Hematopoietic multipotent progenitor cell treated with erythropoietin and hydrocortisone succinate and interleukin-3 and kit ligand, for 17 days (in vitro differentiated cells): ENCODE data around the gene CDC42BPB.
A peak's percentile ranks its signal among the peaks of the same experiment; 100 is the strongest.

ENCODE experiments used
- DNase-seq: peaks from one replicate; pipeline ENCODE4 v3.0.0-alpha.2; 2015; ENCODE audit warnings: low spot score

CDC42BPB gene, protein sequence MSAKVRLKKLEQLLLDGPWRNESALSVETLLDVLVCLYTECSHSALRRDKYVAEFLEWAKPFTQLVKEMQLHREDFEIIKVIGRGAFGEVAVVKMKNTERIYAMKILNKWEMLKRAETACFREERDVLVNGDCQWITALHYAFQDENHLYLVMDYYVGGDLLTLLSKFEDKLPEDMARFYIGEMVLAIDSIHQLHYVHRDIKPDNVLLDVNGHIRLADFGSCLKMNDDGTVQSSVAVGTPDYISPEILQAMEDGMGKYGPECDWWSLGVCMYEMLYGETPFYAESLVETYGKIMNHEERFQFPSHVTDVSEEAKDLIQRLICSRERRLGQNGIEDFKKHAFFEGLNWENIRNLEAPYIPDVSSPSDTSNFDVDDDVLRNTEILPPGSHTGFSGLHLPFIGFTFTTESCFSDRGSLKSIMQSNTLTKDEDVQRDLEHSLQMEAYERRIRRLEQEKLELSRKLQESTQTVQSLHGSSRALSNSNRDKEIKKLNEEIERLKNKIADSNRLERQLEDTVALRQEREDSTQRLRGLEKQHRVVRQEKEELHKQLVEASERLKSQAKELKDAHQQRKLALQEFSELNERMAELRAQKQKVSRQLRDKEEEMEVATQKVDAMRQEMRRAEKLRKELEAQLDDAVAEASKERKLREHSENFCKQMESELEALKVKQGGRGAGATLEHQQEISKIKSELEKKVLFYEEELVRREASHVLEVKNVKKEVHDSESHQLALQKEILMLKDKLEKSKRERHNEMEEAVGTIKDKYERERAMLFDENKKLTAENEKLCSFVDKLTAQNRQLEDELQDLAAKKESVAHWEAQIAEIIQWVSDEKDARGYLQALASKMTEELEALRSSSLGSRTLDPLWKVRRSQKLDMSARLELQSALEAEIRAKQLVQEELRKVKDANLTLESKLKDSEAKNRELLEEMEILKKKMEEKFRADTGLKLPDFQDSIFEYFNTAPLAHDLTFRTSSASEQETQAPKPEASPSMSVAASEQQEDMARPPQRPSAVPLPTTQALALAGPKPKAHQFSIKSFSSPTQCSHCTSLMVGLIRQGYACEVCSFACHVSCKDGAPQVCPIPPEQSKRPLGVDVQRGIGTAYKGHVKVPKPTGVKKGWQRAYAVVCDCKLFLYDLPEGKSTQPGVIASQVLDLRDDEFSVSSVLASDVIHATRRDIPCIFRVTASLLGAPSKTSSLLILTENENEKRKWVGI (N-terminal part only)

GRCh38 chr14:103057372-103058163, at the start of gene CDC42BPB:
TSS of gene CDC42BPB (minus strand) at chr14:103057549. CDS start at chr14:103057173, 376 bp downstream.
- DNase-seq: peak; percentile 30

DNA sequence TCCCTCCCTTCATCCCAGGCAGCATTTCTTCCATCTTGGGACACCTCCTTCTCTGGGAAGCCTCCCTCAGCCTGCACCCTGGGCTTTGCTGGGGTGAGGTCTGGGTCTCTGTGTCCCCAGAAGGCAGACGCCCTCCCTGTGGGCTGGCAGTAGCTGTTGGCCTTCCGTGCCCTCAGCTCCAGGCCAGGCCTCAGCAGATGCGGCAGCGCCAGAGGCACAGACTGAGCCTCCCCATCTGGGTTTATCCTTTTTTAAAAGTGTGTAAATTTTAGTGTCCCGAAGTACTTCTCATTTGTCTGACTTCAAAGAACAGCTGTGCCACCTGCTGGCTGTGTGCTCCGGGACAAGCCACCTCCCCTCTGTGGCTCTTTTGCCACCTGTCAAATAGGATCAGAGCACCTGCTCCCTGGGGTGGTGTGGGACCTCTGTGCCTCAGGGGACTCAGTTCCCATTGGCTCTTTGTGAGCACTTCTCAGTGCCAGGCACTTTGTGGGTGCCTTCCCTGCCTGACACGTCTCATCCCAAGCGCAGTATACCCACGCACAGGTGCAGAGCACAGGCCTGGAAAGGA, 48.3 kb upstream of the CDC42BPB start:
- DNase-seq: peak; percentile 10

GRCh38 chr14:103104654-103105452, 47.5 kb upstream of the CDC42BPB start:
- DNase-seq: peak; percentile 69

DNA sequence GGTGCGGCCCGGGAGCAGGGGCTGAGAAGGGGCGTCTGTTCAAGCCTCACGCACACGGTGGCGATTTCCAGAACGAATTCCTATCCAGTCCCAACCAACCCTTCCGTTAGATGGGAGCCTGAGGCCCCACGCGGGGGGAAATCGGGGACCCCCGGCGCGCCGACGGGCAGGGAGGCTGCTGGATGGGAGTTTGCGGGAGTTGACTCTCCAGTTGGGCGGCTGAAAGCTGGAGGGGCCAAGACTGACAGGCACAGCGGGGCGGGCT, 47.0 kb upstream of the CDC42BPB start:
- no peak for DNase-seq

DNA sequence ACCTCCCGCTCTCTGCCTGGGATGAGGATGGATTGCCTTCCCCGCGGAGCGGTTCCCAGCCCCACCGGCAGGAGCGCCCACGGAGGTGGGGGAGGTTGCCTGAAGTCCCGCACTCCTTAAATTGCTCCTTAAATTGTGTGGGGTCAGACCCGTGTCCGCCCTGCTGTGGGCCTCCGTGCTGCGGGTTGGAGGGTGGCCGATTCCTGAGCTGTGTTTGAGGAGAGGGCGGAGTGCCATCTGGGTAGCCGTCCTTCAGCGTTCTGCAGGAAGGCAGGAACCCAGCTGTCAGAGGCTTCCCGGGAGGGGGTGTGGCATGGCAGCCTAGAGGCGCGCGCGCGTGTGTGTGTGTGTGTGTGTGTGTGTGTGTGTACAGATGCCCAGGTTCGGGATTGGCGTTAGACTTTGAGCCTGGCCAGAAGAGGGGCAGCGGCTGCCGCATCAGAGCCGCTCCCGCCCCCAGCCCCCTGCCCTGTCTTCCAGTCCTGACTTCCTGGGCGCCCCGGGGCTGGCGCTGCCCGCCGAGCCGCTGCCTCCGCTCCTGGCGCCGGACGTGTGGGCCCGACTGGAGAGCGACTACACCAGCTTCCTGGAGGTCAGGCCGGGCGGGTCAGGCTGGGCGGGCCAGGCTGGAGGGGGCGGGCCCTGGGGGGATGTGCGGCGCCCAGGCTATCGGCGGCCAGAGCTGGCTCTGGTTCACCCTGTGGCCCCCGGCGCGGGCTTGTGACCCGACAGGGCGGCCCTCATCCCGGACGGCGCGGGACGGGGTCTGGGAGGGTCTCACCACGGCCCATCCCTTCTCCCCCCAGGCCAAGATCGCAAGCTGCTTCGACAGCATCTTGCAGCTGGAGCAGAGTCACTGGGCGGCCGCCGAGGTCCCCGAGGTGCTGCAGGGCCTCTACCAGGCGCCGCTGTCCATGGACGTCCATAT, 46.4 kb upstream of the CDC42BPB start:
- no peak for DNase-seq

DNA sequence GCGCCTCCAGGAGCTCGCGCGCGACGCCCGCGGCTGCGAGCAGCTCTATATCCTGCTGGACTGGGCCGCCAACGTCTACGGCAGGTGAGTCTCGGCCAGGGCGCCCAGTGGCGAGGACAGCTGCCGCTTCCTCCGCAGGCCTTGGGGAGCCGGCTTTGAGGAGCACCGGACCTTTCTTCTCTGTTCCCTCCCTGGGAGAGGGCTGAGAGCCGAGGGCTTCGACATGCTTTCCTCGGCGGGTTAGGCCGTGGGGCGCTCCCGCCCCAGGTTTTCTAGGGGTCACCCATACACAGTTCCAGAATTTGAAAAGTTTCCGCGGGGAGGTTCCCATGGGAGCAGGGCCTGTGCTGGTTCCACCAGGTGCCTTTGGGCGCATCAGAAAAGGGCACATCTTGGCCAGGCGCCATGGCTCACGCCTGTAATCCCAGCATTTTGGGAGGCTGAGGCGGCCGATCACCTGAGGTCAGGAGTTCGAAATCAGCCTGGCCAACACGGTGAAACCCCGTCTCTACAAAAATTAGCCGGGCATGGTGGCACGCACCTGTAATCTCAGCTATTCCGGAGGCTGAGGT, 45.4 kb upstream of the CDC42BPB start:
- DNase-seq: no peak

GRCh38 chr14:103101963-103102688, 44.8 kb upstream of the CDC42BPB start:
- DNase-seq: no peak

GRCh38 chr14:103101257-103101962, 44.1 kb upstream of the CDC42BPB start:
- DNase-seq: no peak

- DNase-seq: no peak
These were observed 43.2 kb upstream of the CDC42BPB start for GRCh38 chr14:103100281-103101121.

DNA sequence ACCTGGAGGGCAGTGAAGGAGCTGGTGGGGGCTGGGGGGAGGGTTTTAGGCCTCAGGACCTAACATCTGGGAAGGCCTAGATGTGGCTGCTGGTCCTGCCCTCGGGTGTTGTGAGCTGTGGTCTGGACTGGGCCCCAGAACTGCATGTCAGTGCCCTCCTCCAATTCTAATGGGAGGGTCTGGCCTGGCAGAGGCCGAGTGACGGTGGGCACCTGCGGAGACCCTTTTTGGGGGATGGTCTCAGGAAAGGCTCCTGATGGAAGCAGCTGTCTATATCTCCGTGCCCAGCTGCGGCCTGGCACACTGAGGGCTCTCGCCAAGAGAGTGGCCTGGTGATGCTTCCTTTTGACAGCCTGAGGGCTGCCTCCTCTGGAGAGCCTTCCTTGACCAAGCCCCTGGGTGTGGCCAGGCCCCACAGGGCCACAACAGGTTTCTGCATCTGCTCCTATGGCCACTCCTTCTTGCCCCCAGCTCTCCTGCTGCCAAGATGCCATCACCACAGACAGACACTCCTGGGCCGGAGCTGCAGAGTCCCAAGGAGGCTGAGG, 42.5 kb upstream of the CDC42BPB start:
- DNase-seq: no peak

DNA sequence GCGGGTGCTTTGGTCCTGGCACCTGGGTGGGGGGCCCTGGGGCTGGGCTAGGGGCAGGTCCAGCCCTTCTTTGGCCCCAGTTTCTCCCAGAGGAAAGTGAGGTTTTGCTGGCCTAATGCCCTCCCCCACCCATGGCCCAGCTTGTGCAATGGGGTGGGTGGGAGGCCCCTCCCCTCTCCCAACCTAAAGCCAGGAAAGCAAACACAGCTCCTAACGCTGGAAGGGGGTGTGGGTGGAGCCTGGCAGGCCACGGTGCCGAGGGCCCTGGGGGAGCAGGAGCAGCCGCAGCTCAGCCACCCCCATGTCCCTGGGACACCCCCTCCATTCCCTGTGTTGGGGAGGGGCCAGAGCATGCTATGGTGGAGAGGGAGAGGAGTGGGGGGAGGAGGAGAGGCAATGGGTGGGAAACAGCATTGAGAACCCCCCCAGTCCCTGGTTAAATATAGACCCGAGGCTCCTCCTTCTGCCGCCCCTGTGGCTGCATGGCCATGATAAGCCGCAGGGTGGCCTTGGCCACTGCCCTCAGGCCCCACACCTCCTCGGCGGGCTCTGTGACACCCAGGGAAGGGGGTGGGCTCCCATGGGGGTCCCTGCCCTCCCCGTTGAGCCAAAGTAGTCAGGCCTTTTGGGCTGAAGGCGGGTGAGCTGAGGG, 41.9 kb upstream of the CDC42BPB start:
- DNase-seq: no peak

- no peak for DNase-seq
These were observed 40.9 kb upstream of the CDC42BPB start for GRCh38 chr14:103097994-103098957.

GRCh38 chr14:103097244-103097993, 40.1 kb upstream of the CDC42BPB start:
- no peak for DNase-seq

DNA sequence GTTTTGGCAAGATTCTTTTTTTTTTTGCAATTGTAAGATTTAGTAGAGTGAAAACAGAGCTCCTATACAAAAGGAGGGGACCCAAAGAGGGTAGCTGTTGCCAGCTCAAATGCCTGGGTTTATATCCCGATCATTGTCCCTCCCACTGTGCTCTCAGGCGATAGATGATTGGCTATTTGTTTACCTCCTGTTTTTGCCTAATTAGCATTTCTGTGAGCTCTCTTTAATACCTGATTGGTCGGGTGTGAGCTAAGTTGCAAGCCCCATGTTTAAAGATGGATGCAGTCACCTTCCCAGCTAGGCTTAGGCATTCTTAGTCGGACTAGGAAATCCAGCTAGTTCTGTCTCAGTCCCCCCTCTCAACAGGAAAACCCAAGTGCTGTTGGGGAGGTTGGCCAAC, 39.0 kb upstream of the CDC42BPB start:
- DNase-seq: no peak
